ENCODE measurements around the gene C2CD4B.

DNA sequence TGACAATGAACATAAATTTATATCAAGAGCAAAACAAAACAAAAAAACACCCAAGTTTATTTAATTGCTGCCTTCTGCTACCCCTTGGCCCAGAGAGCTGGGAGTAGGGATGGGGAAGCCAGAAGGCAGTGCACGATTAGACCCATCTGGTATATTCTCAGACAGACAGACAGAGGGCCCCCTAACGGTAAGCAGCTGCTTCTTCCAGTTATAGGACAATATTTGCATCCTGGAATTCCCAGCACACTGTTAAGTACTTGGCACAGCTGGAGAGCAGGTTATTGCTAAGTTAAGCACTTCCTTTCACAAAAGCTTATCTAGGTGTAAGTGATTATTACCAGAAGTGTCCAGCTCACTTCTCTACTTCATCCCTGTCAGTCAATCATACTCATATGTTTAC lies 39.3 kb downstream of the C2CD4B start:
- TF ChIP-seq, protein P1, sequence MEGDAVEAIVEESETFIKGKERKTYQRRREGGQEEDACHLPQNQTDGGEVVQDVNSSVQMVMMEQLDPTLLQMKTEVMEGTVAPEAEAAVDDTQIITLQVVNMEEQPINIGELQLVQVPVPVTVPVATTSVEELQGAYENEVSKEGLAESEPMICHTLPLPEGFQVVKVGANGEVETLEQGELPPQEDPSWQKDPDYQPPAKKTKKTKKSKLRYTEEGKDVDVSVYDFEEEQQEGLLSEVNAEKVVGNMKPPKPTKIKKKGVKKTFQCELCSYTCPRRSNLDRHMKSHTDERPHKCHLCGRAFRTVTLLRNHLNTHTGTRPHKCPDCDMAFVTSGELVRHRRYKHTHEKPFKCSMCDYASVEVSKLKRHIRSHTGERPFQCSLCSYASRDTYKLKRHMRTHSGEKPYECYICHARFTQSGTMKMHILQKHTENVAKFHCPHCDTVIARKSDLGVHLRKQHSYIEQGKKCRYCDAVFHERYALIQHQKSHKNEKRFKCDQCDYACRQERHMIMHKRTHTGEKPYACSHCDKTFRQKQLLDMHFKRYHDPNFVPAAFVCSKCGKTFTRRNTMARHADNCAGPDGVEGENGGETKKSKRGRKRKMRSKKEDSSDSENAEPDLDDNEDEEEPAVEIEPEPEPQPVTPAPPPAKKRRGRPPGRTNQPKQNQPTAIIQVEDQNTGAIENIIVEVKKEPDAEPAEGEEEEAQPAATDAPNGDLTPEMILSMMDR (IDR thresholded peaks at IDR 0.05): peak in 1 of 3 donors; percentile 25
- TF ChIP-seq POLR2AphosphoS5 (IDR thresholded peaks at IDR 0.05) (no peak), POLR2A (IDR thresholded peaks at IDR 0.05) (no peak)

Measured in breast epithelium (tissue), 3 donors.